ENCODE results near the gene GPR68.

DNA sequence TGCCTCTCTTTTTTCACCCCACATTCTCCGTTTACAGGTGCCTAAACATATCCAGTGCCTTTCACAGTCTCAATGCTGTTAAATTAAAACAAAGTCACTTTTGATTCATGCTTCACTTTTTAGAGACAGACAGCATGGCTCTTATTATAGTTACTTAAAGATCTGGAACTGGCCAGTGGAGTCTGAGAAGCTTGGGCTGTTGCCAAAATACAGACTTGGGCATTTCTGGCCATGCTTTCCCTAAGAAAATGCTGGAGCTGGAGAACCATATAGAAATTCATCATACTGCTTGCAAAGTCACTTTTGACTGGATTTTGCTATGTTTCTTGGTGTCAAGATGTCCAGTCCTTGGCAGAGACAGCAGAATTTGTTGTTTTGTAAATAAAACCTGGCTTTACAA, 12.2 kb upstream of the GPR68 start:
- TF ChIP-seq, protein P1, sequence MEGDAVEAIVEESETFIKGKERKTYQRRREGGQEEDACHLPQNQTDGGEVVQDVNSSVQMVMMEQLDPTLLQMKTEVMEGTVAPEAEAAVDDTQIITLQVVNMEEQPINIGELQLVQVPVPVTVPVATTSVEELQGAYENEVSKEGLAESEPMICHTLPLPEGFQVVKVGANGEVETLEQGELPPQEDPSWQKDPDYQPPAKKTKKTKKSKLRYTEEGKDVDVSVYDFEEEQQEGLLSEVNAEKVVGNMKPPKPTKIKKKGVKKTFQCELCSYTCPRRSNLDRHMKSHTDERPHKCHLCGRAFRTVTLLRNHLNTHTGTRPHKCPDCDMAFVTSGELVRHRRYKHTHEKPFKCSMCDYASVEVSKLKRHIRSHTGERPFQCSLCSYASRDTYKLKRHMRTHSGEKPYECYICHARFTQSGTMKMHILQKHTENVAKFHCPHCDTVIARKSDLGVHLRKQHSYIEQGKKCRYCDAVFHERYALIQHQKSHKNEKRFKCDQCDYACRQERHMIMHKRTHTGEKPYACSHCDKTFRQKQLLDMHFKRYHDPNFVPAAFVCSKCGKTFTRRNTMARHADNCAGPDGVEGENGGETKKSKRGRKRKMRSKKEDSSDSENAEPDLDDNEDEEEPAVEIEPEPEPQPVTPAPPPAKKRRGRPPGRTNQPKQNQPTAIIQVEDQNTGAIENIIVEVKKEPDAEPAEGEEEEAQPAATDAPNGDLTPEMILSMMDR (IDR thresholded peaks at IDR 0.05): no peak
- TF ChIP-seq, protein P2, sequence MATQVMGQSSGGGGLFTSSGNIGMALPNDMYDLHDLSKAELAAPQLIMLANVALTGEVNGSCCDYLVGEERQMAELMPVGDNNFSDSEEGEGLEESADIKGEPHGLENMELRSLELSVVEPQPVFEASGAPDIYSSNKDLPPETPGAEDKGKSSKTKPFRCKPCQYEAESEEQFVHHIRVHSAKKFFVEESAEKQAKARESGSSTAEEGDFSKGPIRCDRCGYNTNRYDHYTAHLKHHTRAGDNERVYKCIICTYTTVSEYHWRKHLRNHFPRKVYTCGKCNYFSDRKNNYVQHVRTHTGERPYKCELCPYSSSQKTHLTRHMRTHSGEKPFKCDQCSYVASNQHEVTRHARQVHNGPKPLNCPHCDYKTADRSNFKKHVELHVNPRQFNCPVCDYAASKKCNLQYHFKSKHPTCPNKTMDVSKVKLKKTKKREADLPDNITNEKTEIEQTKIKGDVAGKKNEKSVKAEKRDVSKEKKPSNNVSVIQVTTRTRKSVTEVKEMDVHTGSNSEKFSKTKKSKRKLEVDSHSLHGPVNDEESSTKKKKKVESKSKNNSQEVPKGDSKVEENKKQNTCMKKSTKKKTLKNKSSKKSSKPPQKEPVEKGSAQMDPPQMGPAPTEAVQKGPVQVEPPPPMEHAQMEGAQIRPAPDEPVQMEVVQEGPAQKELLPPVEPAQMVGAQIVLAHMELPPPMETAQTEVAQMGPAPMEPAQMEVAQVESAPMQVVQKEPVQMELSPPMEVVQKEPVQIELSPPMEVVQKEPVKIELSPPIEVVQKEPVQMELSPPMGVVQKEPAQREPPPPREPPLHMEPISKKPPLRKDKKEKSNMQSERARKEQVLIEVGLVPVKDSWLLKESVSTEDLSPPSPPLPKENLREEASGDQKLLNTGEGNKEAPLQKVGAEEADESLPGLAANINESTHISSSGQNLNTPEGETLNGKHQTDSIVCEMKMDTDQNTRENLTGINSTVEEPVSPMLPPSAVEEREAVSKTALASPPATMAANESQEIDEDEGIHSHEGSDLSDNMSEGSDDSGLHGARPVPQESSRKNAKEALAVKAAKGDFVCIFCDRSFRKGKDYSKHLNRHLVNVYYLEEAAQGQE (IDR thresholded peaks at IDR 0.05; ENCODE audit: insufficient read depth in 1 of 2, low read depth in 2 of 2, low read length in 1 of 2): no peak
- TF ChIP-seq SIN3A (IDR thresholded peaks at IDR 0.05; ENCODE audit: borderline replicate concordance, insufficient read depth, low read depth, low read length): no peak

Data from Panc1 (cell line).